Endothelial cell (in vitro differentiated cells): Measurements from ENCODE around the gene CREB5. TPM values are rescaled to one million over a fixed set of nuclear protein-coding genes. Genes with fewer than 3 reads are reported as not detected.

Experiments
- DNase-seq: peaks from one replicate; pipeline ENCODE4 v3.0.0; 2021; ENCODE audit warnings: low spot score
- H3K27ac Mint-ChIP-seq: one replicate; pipeline ENCODE4 v1.8.0; 2021; ENCODE audit warnings: mixed read lengths, inconsistent platforms; ENCODE audit not compliant: unreplicated experiment
- H3K27me3 Mint-ChIP-seq: one replicate; pipeline ENCODE4 v1.8.0; 2021; ENCODE audit warnings: mild to moderate bottlenecking, moderate library complexity, mixed read lengths, inconsistent platforms; ENCODE audit not compliant: unreplicated experiment
- H3K36me3 Mint-ChIP-seq: one replicate; pipeline ENCODE4 v1.8.0; 2021; ENCODE audit warnings: mild to moderate bottlenecking, low read depth, mixed read lengths, inconsistent platforms; ENCODE audit not compliant: unreplicated experiment
- H3K4me1 Mint-ChIP-seq: one replicate; pipeline ENCODE4 v1.8.0; 2021; ENCODE audit warnings: mild to moderate bottlenecking, mixed read lengths, inconsistent platforms; ENCODE audit not compliant: unreplicated experiment
- H3K4me3 Mint-ChIP-seq: one replicate; pipeline ENCODE4 v1.8.0; 2021; ENCODE audit warnings: mild to moderate bottlenecking, mixed read lengths, inconsistent platforms; ENCODE audit not compliant: unreplicated experiment
- H3K9me3 Mint-ChIP-seq: one replicate; pipeline ENCODE4 v1.8.0; 2021; ENCODE audit warnings: mixed read lengths, inconsistent platforms; ENCODE audit not compliant: unreplicated experiment
- CTCF ChIP-seq: fragments of 200-600 bp; sonication (generic); IDR thresholded peaks from one replicate; pipeline ENCODE4 v1.5.0; 2021; ENCODE audit warnings: antibody characterized with exemption; ENCODE audit not compliant: unreplicated experiment
- total RNA-seq: library from RNA; stranded (reverse); fragmentation: NEBNext Ultra II Directional; extraction: Animal tissue kit (Norgen Biotek cat#: 25700); gene quantifications from one replicate; pipeline ENCODE4 v1.2.1, GENCODE V29; 2021; ENCODE audit not compliant: unreplicated experiment

The CREB5 gene
- total RNA-seq, 1 donor from 2014 or later = 5.6 TPM

- peaks cover 6% of the 10 kb centered on the region for H3K4me1 Mint-ChIP-seq
- no peaks in the 10 kb centered on the region for H3K9me3 Mint-ChIP-seq
- H3K36me3 Mint-ChIP-seq = no peaks in the 10 kb centered on the region
- H3K4me3 Mint-ChIP-seq = no peak overlapping the region
- peaks cover 1% of the 10 kb centered on the region for H3K27me3 Mint-ChIP-seq
- H3K27ac Mint-ChIP-seq = no peak overlapping the region
- DNase-seq = no peak
- TF ChIP-seq CTCF = peak; percentile 48
These were observed 428.3 kb downstream of the CREB5 start for GRCh38 chr7:28840592-28840995.

- DNase-seq = no peak
- H3K4me1 Mint-ChIP-seq = peaks cover 6% of the 10 kb centered on the region
- H3K27me3 Mint-ChIP-seq = peaks cover 1% of the 10 kb centered on the region
- TF ChIP-seq CTCF = no peak
- H3K9me3 Mint-ChIP-seq = no peaks in the 10 kb centered on the region
- H3K27ac Mint-ChIP-seq = no peak overlapping the region
- H3K4me3 Mint-ChIP-seq = no peak overlapping the region
- no peaks in the 10 kb centered on the region for H3K36me3 Mint-ChIP-seq
These were observed 429.4 kb downstream of the CREB5 start for GRCh38 chr7:28841766-28842165.

- no peak overlapping the region for H3K27ac Mint-ChIP-seq
These were observed 430.5 kb downstream of the CREB5 start for GRCh38 chr7:28842769-28843295.

GRCh38 chr7:28845106-28845505 is 432.8 kb downstream of the CREB5 start:
- no peak for TF ChIP-seq CTCF
- Mint-ChIP-seq H3K4me1 (peaks cover 6% of the 10 kb centered on the region), H3K27ac (no peak overlapping the region)

More at GRCh38 chr7:28842769-28843295, 430.5 kb downstream of the CREB5 start:
- Mint-ChIP-seq H3K27me3 (peaks cover 1% of the 10 kb centered on the region), H3K36me3 (no peaks in the 10 kb centered on the region), H3K9me3 (no peaks in the 10 kb centered on the region), H3K4me1 (peaks cover 6% of the 10 kb centered on the region), H3K4me3 (no peak overlapping the region)
- TF ChIP-seq CTCF = no peak
- no peak for DNase-seq

GRCh38 chr7:28847176-28847575 is 434.9 kb downstream of the CREB5 start:
- Mint-ChIP-seq H3K4me1 (peaks cover 6% of the 10 kb centered on the region), H3K27ac (no peak overlapping the region), H3K9me3 (no peaks in the 10 kb centered on the region), H3K36me3 (no peaks in the 10 kb centered on the region), H3K27me3 (peaks cover 3% of the 10 kb centered on the region), H3K4me3 (no peak overlapping the region)
- DNase-seq = no peak
- no peak for TF ChIP-seq CTCF

More at GRCh38 chr7:28845106-28845505, 432.8 kb downstream of the CREB5 start:
- Mint-ChIP-seq H3K9me3 (no peaks in the 10 kb centered on the region), H3K36me3 (no peaks in the 10 kb centered on the region), H3K27me3 (peaks cover 1% of the 10 kb centered on the region), H3K4me3 (no peak overlapping the region)
- DNase-seq = no peak
